ENCODE measurements around the gene CUTC.

The CUTC gene

GRCh38 chr10:99775850-99776249, 43.8 kb downstream of the CUTC start:
- DNase-seq, result peak; percentile 76
- in situ Hi-C loops (cut with HindIII; ENCODE audit: low pct_ligation_motif_present, low pct_unique_long_range_greater_than_20kb, low sequenced_read_pairs), result no loop called here

- in situ Hi-C loops (cut with HindIII; ENCODE audit: low pct_ligation_motif_present, low pct_unique_long_range_greater_than_20kb, low sequenced_read_pairs), result no loop called here
- DNase-seq, result peak; percentile 60
These were observed 46.1 kb downstream of the CUTC start for GRCh38 chr10:99777918-99778714.

GRCh38 chr10:99779335-99779734, 47.3 kb downstream of the CUTC start:
- in situ Hi-C loops (cut with HindIII; ENCODE audit: low pct_ligation_motif_present, low pct_unique_long_range_greater_than_20kb, low sequenced_read_pairs), result no loop called here

GRCh38 chr10:99781734-99782429, 49.8 kb downstream of the CUTC start:
- in situ Hi-C loops (cut with HindIII; ENCODE audit: low pct_ligation_motif_present, low pct_unique_long_range_greater_than_20kb, low sequenced_read_pairs), result no loop called here
- DNase-seq, result no peak

More at GRCh38 chr10:99779335-99779734, 47.3 kb downstream of the CUTC start:
- peak; percentile 72 for DNase-seq

GRCh38 chr10:99782447-99783286, 50.6 kb downstream of the CUTC start, which contains the start of gene ABCC2:
ABCC2 (plus strand) TSS chr10:99782640; CDS start chr10:99782845, 205 bp downstream.
- DNase-seq, result no peak
- in situ Hi-C loops (cut with HindIII; ENCODE audit: low pct_ligation_motif_present, low pct_unique_long_range_greater_than_20kb, low sequenced_read_pairs), result no loop called here

- peak; percentile 38 for DNase-seq
- in situ Hi-C loops (cut with HindIII; ENCODE audit: low pct_ligation_motif_present, low pct_unique_long_range_greater_than_20kb, low sequenced_read_pairs), result no loop called here
These were observed 52.1 kb downstream of the CUTC start for GRCh38 chr10:99784016-99784726.

- DNase-seq, result no peak
These were observed 52.9 kb downstream of the CUTC start for GRCh38 chr10:99784727-99785441.

GRCh38 chr10:99785646-99786045, 53.6 kb downstream of the CUTC start:
- in situ Hi-C loops (cut with HindIII; ENCODE audit: low pct_ligation_motif_present, low pct_unique_long_range_greater_than_20kb, low sequenced_read_pairs), result no loop called here
- DNase-seq, result no peak

More at GRCh38 chr10:99784727-99785441, 52.9 kb downstream of the CUTC start:
- in situ Hi-C loops (cut with HindIII; ENCODE audit: low pct_ligation_motif_present, low pct_unique_long_range_greater_than_20kb, low sequenced_read_pairs), result no loop called here

GRCh38 chr10:99787311-99787710, 55.3 kb downstream of the CUTC start:
- in situ Hi-C loops (cut with HindIII; ENCODE audit: low pct_ligation_motif_present, low pct_unique_long_range_greater_than_20kb, low sequenced_read_pairs), result no loop called here
- no peak for DNase-seq

- in situ Hi-C loops (cut with HindIII; ENCODE audit: low pct_ligation_motif_present, low pct_unique_long_range_greater_than_20kb, low sequenced_read_pairs), result no loop called here
These were observed 55.9 kb downstream of the CUTC start for GRCh38 chr10:99787782-99788445.

GRCh38 chr10:99788598-99789256, 56.7 kb downstream of the CUTC start:
- no peak for DNase-seq
- in situ Hi-C loops (cut with HindIII; ENCODE audit: low pct_ligation_motif_present, low pct_unique_long_range_greater_than_20kb, low sequenced_read_pairs), result no loop called here

More at GRCh38 chr10:99787782-99788445, 55.9 kb downstream of the CUTC start:
- no peak for DNase-seq

- in situ Hi-C loops (cut with HindIII; ENCODE audit: low pct_ligation_motif_present, low pct_unique_long_range_greater_than_20kb, low sequenced_read_pairs), result no loop called here
- no peak for DNase-seq
These were observed 59.8 kb downstream of the CUTC start for GRCh38 chr10:99791831-99792230.

- no peak for DNase-seq
- in situ Hi-C loops (cut with HindIII; ENCODE audit: low pct_ligation_motif_present, low pct_unique_long_range_greater_than_20kb, low sequenced_read_pairs), result no loop called here
These were observed 61.8 kb downstream of the CUTC start for GRCh38 chr10:99793819-99794218.

- in situ Hi-C loops (cut with HindIII; ENCODE audit: low pct_ligation_motif_present, low pct_unique_long_range_greater_than_20kb, low sequenced_read_pairs), result no loop called here
- DNase-seq, result no peak
These were observed 64.9 kb downstream of the CUTC start for GRCh38 chr10:99796928-99797327.

- in situ Hi-C loops (cut with HindIII; ENCODE audit: low pct_ligation_motif_present, low pct_unique_long_range_greater_than_20kb, low sequenced_read_pairs), result no loop called here
- no peak for DNase-seq
These were observed 66.0 kb downstream of the CUTC start for GRCh38 chr10:99798031-99798430.

- DNase-seq, result no peak
- in situ Hi-C loops (cut with HindIII; ENCODE audit: low pct_ligation_motif_present, low pct_unique_long_range_greater_than_20kb, low sequenced_read_pairs), result no loop called here
These were observed 66.9 kb downstream of the CUTC start for GRCh38 chr10:99798920-99799319.

- in situ Hi-C loops (cut with HindIII; ENCODE audit: low pct_ligation_motif_present, low pct_unique_long_range_greater_than_20kb, low sequenced_read_pairs), result no loop called here
- no peak for DNase-seq
These were observed 67.6 kb downstream of the CUTC start for GRCh38 chr10:99799613-99800012.
